Bronchial smooth muscle cell (primary cell): ENCODE data around the gene C1QTNF4. TPM values are rescaled to one million over a fixed set of nuclear protein-coding genes. Genes with fewer than 3 reads are reported as not detected.

ENCODE experiments used
- total RNA-seq: library from RNA; depleted of rRNA; stranded (reverse); fragments of >200 nt; gene quantifications from 2 replicates; pipeline ENCODE4 v1.2.1, GENCODE V29; 2014

C1QTNF4 gene
- total RNA-seq = 0.16 and 0.17 TPM in 2 replicates

DNA sequence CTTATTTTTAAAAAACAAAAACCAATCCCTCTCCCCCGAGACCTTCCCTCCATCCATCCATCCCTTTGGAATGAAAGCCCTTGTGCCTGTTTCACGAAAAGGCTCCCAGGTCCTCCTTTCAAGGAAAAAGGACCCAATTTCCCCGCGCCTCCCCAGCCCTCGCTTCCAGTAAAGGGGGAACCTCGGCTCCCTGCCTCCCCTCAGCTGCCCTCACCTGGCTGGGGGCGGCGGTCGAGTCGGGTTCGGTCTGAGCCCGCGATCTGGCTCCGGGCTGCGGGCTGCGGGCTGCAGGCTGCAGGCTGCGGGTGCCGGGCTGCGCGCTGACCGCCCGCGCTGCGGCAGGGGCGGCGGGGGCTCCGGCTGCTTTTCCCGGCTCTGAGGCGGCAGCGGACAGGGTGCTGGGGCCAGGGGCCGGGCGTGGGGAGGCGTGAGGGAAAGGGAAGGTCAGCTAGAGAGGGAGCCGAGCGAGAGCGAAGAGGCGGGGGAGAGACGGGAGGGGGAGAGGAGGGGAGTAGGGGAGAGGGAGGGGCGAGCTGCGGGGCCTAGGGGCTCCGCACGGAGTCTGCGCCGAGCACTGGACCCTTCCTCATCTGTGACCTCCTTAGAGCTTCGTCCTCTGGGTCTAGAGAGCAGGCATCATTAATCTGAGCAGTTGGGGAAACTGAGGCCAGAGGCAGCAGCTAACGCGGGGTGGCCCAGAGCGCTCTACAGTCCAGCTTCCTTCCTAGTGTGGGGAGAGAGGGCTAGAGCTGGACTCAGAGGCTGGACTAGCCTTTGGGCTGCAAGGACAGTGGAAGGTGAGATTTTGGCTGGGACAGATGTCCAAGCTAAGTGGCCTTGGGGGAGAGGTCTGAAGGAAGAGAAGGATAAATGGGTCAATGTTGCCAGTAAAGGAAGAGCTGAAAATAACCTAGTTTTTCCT lies at the start of gene C1QTNF4:
Gene C1QTNF4 (minus strand): TSS at position 478 of the 922 bp plus-strand sequence. CDS start 3,601 bp downstream, outside the sequence.

DNA sequence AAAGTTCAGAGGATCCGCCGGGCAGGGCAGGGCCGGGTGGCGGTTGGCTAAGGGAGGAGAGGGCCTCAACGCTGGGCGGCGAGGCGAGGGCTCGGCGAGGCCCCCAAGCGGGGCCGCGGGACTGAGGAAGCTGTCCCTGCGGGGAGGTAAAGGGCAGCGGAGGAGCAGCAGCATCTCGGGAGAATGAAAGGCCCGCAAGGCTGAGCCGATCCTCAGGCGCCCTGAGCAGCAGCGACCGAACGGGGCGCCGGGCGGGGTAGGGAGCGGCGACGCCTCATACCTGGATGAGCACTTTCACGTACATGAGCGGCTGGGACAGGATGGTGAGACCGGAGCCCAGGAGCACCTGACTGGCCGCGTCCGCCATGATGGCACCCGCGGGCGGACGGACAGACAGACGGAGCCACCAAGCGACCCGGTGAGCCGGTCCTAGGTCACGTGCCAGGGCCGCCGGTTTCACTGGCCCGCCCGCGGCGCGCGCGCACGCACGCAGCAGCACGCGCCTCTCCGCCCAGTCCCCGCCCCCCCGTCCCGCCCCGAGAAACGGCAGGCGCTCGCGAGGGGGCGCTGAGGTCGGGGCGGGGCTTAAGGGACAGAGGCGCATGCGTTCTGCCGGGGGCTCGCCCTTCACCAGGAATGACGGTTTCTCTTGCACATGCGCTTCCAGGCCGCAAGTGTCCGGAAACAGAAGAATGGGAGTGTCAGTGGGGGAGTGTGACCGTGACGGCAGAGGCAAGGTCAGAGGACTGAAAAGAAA lies 48.1 kb upstream of the C1QTNF4 start, which contains the start of gene MTCH2:
Gene MTCH2 (minus strand): TSS at position 461 of the 757 bp plus-strand sequence. CDS start 94 bp downstream, at position 367.

DNA sequence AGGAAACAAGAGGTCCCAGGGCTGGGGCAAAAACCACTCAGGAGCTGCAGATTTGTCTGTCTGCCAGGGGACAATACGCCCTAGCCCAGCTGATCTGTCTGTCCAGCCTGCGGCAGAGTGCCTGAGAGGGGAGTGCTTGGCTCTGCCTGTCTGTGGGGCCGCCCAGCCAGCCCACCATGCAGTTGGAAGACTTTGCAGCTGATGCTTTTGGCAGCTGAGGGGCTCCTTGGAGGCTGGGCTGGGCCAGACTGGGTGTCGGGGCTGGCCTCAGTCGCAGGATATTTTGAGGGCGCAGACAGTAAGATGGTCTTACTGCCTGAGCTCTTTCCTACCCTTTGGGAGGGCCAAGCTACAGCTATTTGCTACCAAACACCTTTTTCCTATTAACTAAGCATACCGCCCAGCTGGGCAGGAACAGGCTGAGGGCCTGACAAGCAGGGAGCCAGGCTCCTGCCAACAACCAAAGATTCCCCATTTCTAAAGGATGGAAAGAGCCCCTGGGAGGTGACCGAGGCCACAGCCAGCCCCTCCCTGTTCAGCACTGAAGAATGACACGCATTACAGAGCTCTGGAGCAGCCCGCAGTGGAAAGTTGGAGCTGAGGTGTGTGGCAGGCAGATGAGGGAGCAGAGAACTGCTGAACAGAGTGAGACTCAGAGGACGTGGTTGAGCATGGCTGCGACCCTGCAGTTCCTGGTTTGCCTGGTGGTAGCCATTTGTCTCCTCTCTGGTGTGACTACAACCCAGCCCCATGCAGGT lies 7.9 kb downstream of the C1QTNF4 start, which contains the start of gene FAM180B:
Gene FAM180B (plus strand): TSS at position 581 of the 758 bp plus-strand sequence. CDS start 91 bp downstream, at position 672.

DNA sequence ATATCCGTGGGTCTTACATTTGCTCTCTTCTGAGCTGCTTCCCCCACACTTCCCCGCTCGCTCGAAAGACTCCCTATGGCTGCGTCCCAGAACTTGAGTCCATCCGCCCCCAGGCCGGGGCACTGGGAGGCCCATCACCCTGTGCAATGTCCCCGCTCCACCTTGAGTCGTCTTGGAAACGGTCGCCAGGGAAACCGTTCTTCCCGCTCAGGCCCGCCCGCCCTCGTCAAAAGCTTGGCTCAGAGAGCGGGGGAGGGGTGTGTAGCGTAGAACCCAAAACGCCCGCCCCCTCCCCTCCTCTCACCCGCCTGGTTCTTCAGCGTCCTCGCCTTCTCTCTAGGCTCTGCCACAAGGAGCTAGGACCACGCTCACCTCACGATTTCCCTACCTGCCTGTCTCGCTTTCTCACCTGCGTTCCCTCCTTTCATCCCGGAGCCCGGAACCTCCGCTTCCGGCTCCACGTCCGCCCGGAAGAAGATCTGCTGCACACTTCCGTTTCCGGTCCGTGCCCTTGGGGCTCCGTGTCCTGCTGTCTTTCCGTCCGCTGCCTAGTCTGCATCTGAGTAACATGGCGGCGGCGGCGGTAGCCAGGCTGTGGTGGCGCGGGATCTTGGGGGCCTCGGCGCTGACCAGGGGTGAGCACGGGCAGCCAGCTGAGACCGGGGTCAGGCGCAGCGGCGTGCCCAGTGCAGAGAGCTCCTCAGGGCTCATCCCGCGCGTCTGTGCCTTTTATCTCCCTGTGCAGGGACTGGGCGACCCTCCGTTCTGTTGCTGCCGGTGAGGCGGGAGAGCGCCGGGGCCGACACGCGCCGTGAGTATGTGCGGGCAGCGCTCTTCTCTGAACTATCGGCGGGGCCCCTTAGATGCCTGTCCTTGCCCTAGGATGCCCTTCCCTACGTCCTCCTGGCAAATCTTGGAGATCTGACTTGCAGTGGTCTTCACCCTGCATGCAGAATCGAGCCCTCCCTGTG lies 15.4 kb downstream of the C1QTNF4 start, which contains the start of the genes KBTBD4 and NDUFS3:
Gene KBTBD4 (minus strand): TSS at position 447 of the 971 bp plus-strand sequence. CDS start 19 bp downstream, at position 428.
Gene NDUFS3 (plus strand): TSS at position 551 of the 971 bp plus-strand sequence. CDS start 18 bp downstream, at position 569.

DNA sequence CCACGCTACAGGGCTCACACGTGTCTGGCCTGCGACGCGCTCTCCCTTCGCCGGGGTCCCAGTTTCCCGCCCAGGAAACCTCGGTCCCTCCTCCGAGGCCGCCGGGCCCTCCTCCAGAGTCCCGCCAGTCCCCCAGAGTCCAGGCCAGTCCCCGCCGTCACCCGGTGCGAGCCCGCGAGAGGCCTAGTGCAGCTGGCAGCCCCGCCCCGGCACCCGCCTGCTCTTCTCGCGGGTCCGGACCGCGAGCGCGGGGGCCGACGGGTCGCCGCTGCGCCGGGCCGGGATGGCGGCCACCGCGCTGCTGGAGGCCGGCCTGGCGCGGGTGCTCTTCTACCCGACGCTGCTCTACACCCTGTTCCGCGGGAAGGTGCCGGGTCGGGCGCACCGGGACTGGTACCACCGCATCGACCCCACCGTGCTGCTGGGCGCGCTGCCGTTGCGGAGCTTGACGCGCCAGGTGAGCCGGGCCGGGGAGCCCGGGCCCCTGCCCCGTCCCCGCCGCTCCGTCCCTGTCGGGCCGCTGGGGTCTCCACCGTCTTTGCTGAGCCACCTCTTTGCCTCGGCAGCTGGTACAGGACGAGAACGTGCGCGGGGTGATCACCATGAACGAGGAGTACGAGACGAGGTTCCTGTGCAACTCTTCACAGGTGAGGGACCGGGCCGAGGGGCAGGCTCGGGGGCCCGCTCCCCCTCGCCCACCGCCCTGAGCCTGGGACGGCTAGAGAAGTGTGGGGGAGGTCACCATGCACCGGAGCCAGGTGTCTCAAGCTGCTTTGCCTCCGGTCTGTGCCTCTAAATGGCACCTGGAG lies 28.7 kb downstream of the C1QTNF4 start, which contains the start of gene PTPMT1:
Gene PTPMT1 (plus strand): TSS at position 260 of the 809 bp plus-strand sequence. CDS start 24 bp downstream, at position 284.

DNA sequence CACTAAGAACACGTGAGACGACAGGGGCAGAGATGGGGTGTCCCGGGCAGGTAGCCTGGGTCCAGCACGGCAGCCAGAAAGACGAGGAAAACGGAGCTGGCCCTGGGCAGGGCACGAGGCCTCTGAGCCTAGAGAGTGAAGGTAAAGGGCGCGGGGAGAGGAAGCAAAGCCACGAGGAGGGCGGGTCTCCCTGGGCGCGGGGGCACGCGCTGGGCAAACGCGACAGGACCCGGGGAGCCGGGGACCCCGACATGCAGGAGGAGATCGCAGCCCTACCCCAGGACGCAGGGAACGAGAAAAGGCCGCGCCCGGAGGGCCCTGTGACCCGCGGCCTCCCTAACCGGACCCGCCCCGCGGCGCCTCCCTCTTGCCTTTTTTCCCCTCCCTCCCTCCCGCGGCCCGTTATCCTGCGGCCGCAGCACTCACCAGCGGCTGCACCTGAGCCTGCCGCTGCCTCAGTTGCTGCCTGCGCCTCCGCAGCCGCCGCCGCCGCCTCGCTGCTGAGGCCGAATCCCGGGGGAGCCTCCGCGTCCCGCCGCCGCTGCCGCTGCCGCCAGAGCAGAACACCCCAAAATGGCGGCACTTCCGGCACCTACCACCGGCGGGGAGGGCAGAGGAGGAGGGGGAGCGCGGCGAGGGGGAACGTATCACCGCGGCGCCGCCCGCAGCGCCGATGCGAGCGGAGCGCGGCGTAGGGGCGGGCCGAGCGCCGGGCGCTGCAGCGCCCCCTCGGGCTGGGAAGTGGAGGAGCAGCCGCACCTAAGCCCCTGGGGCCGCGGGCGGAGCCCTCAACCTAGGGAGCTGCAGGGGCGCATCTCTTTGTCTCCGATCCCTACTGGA lies 41.4 kb downstream of the C1QTNF4 start, which contains the start of gene CELF1:
Gene CELF1 (minus strand): TSS at position 567 of the 840 bp plus-strand sequence. CDS start 53,609 bp downstream, outside the sequence.

Other genes with a start within 250 kb of the C1QTNF4 start
- not detected in 2 replicates for gene MYBPC3, start 241.7 kb downstream of the C1QTNF4 start, total RNA-seq
- gene SPI1, start 215.9 kb downstream of the C1QTNF4 start, total RNA-seq = 0.17 TPM in 1 of 2 replicates, not detected in the other
- gene SLC39A13, start 185.8 kb downstream of the C1QTNF4 start, total RNA-seq = 36.7 and 49.2 TPM in 2 replicates
- gene PSMC3, start 168.0 kb downstream of the C1QTNF4 start, total RNA-seq = 159 and 200 TPM in 2 replicates
- 0.16 and 0.34 TPM in 2 replicates for gene RAPSN, start 145.3 kb downstream of the C1QTNF4 start, total RNA-seq
- gene CELF1, start 41.3 kb downstream of the C1QTNF4 start, total RNA-seq = 60.3 and 63.4 TPM in 2 replicates
- gene PTPMT1, start 28.8 kb downstream of the C1QTNF4 start, total RNA-seq = 60.1 and 60.3 TPM in 2 replicates
- 26.0 and 31.3 TPM in 2 replicates for gene KBTBD4, start 15.4 kb downstream of the C1QTNF4 start, total RNA-seq
- 65.1 and 93.6 TPM in 2 replicates for gene NDUFS3, start 15.3 kb downstream of the C1QTNF4 start, total RNA-seq
- gene FAM180B, start 7.7 kb downstream of the C1QTNF4 start, total RNA-seq = 0.09 and 0.16 TPM in 2 replicates
- gene MTCH2, start 48.1 kb upstream of the C1QTNF4 start, total RNA-seq = 51.9 and 60.4 TPM in 2 replicates
- gene AGBL2, start 121.0 kb upstream of the C1QTNF4 start, total RNA-seq = 1.1 and 3.7 TPM in 2 replicates
- gene FNBP4, start 172.9 kb upstream of the C1QTNF4 start, total RNA-seq = 54.7 and 57.1 TPM in 2 replicates